Measurements from ENCODE around the gene FOSL2. TPM values are rescaled to one million over a fixed set of nuclear protein-coding genes. Genes with fewer than 3 reads are reported as not detected.

The FOSL2 gene
- total RNA-seq, 3 donors from 2014 or later, result 106 to 116 (median 116) TPM

GRCh38 chr2:28377984-28378678 is 14.5 kb upstream of the FOSL2 start:
- Histone ChIP-seq H3K27ac (peak overlapping the region; percentile 71 to 83), H3K36me3 (no peaks in the 10 kb centered on the region), H3K4me1 (no peaks in the 10 kb centered on the region), H3K27me3 (no peaks in the 10 kb centered on the region), H3K4me3 (peak overlapping the region in 1 of 3 donors; percentile 7), H3K9me3 (no peaks in the 10 kb centered on the region)
- TF ChIP-seq POLR2AphosphoS5 (IDR thresholded peaks at IDR 0.05), result no peak
- no peak for TF ChIP-seq POLR2A (IDR thresholded peaks at IDR 0.05)
- no peak for TF ChIP-seq CTCF (IDR thresholded peaks at IDR 0.05)
- DNase-seq (ENCODE audit: low spot score in 2 of 2), result peak; percentile 53 to 70
- intact Hi-C loops (cut with DNase I; ENCODE audit: low total_unique reads), result no loop called here

- no peak for DNase-seq (ENCODE audit: low spot score in 2 of 2)
- Histone ChIP-seq H3K9me3 (no peaks in the 10 kb centered on the region), H3K27ac (peak overlapping the region; percentile 71 to 83)
Measured at GRCh38 chr2:28378679-28379584, 13.7 kb upstream of the FOSL2 start.

GRCh38 chr2:28380219-28380618 is 12.4 kb upstream of the FOSL2 start:
- no peak for DNase-seq (ENCODE audit: low spot score in 2 of 2)
- TF ChIP-seq POLR2AphosphoS5 (IDR thresholded peaks at IDR 0.05), result no peak
- no peak for TF ChIP-seq CTCF (IDR thresholded peaks at IDR 0.05)
- no peak for TF ChIP-seq POLR2A (IDR thresholded peaks at IDR 0.05)
- Histone ChIP-seq H3K9me3 (no peaks in the 10 kb centered on the region), H3K27ac (no peak overlapping the region), H3K4me1 (no peaks in the 10 kb centered on the region), H3K4me3 (no peak overlapping the region), H3K27me3 (no peaks in the 10 kb centered on the region), H3K36me3 (no peaks in the 10 kb centered on the region)
- intact Hi-C loops (cut with DNase I; ENCODE audit: low total_unique reads), result no loop called here

More at GRCh38 chr2:28378679-28379584, 13.7 kb upstream of the FOSL2 start:
- H3K4me1 ChIP-seq, result no peaks in the 10 kb centered on the region
- intact Hi-C loops (cut with DNase I; ENCODE audit: low total_unique reads), result no loop called here
- H3K4me3 ChIP-seq, result no peak overlapping the region
- TF ChIP-seq POLR2A (IDR thresholded peaks at IDR 0.05) (no peak), POLR2AphosphoS5 (IDR thresholded peaks at IDR 0.05) (no peak), CTCF (IDR thresholded peaks at IDR 0.05) (no peak)
- H3K36me3 ChIP-seq, result no peaks in the 10 kb centered on the region
- no peaks in the 10 kb centered on the region for H3K27me3 ChIP-seq

GRCh38 chr2:28381225-28382180 is 11.2 kb upstream of the FOSL2 start:
- intact Hi-C loops (cut with DNase I; ENCODE audit: low total_unique reads), result no loop called here

More at GRCh38 chr2:28381225-28382180, 11.2 kb upstream of the FOSL2 start:
- Histone ChIP-seq H3K27me3 (no peaks in the 10 kb centered on the region), H3K27ac (no peak overlapping the region), H3K4me1 (no peaks in the 10 kb centered on the region), H3K36me3 (no peaks in the 10 kb centered on the region), H3K9me3 (no peaks in the 10 kb centered on the region), H3K4me3 (no peak overlapping the region)
- no peak for DNase-seq (ENCODE audit: low spot score in 2 of 2)
- TF ChIP-seq CTCF (IDR thresholded peaks at IDR 0.05), result no peak
- no peak for TF ChIP-seq POLR2A (IDR thresholded peaks at IDR 0.05)
- TF ChIP-seq POLR2AphosphoS5 (IDR thresholded peaks at IDR 0.05), result no peak

Measured in breast epithelium (tissue), 4 donors.